GM12801 (cell line): ENCODE data around the gene ALOX12B.

Experiments used
- CTCF ChIP-seq: IDR thresholded peaks from one replicate; pipeline ENCODE4 v1.5.1; 2011; ENCODE audit warnings: control low read depth; ENCODE audit not compliant: insufficient read length; ENCODE audit errors: extremely low read depth

ALOX12B gene

GRCh38 chr17:8089728-8090127, 2.2 kb upstream of the ALOX12B start:
- TF ChIP-seq CTCF = no peak

- TF ChIP-seq CTCF = no peak
Measured at GRCh38 chr17:8087952-8088230, 375 bp upstream of the ALOX12B start.

GRCh38 chr17:8084250-8084649, 3.3 kb downstream of the ALOX12B start:
- no peak for TF ChIP-seq CTCF

- TF ChIP-seq CTCF = no peak
Measured at GRCh38 chr17:8082292-8082691, 5.2 kb downstream of the ALOX12B start.

GRCh38 chr17:8081876-8082275, 5.6 kb downstream of the ALOX12B start:
- no peak for TF ChIP-seq CTCF

GRCh38 chr17:8080799-8081219, 6.7 kb downstream of the ALOX12B start:
- no peak for TF ChIP-seq CTCF

GRCh38 chr17:8080208-8080798, 7.2 kb downstream of the ALOX12B start:
- no peak for TF ChIP-seq CTCF
